Stimulated activated CD4-positive, alpha-beta T cell treated with anti-CD3 and anti-CD28 coated beads, Interleukin-2, amount 100 ng/mL, for 4 hours (primary cell): ENCODE data around the gene SMPD3.
"Not testable (repeated sequence)": the region's sequence is repeated elsewhere in the genome, so short reads cannot be mapped to it uniquely, and the experiment has no call there.

Experiments
- DNase-seq: peaks from one replicate; pipeline ENCODE4 v3.0.0-alpha.2; 2020; ENCODE audit warnings: low read depth

SMPD3 gene

DNA sequence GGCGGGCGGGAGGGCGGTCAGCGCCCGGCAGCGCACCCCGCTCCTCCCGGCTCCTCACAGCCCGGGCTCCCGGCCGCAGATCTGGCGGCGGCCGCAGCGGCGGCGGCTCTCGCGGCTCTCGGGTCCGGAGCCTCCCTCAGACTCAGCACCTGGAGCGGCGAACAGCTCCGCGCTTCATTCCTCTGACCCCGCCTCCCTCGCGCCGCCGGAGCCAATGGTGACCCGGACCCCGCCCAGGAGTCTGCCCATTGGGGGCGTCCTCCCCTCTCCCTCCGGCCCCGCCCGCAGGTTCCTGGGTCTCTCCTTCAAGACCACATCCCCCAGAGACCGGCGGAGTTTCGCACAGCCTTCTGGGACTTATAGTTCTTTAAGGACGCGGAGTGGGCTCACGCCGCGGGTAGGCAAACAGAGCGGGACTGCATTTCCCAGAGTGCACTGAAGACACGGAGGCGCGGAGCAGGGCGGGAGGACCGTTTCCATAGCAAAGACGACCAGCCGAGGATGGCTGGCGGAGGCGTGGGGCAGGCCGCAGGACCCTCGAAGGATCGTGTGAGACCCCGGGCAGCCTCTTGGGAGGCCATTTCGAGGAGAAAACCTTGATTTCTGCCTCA, at the start of gene SMPD3:
SMPD3 (minus strand) TSS at position 149 of the 611 bp plus-strand sequence. CDS start 76,327 bp downstream, outside the sequence.
- DNase-seq, result peak; percentile 97

DNA sequence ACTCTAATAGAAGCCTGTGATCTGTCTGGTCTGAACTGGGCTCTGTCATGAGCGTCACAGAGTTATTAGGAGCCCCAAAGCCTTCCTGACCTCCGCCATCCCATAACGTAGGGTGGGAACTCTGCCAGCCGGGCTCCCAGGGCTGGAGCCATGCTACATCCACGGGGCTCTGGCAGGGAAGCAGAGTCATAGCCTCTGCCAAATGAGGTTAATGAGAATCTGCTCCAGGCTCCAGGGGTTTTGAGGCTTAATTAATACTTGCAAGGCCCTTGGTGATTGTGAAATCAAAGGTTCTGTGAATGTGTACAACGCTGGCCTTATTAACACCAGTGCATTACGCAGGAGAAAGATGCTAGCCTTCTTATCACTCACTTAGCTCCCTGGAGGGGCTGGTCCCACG, 48.4 kb upstream of the SMPD3 start:
- no peak for DNase-seq

DNA sequence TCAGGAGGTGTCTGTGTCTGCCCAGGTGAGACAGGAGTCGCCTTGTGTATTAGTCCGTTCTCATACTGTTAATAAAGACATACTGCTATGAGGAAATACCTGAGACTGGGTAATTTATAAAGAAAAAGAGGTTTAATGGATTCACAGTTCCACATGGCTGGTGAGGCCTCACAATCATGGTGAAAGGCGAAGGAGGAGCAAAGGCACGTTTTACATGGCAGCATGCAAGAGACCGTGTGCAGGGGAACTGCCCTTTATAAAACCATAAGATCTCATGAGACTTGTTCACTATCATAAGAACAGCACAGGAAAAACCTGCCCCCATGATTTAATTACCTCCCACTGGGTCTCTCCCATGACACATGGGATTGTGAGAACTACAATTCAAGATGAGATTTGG, 46.0 kb upstream of the SMPD3 start:
- DNase-seq, result not testable (repeated sequence)

DNA sequence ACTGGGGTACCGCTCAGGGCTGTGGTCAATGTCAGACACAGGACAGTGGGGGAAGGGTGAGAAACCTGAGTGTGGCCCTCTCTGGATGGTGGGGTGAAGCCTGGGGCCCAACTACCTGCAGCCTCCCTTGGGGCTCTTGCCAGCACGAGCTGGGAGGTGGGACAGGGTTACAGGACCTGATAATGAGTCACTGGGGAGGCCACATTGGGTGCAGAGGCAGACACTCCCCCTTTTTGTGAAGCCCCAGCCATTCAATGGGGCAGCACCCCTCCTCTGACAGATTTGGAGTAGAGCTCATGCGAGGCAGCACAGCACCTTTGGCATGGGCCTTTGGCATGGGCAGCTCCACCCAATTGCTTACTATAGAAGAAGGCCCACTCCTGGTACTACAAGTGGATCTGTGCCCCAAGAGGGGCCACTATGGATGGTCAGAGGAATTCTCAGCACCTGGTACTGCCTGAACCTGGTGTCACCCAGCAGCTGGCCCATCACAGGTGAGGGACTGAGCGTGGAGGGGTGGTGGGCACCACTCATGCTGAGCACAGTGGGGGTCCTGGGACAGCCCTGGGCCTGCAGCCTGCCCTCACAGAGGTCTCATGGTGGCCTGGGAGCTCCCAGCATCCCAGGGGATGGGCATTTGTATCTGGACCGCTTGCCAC, 45.2 kb upstream of the SMPD3 start:
- DNase-seq, result no peak

DNA sequence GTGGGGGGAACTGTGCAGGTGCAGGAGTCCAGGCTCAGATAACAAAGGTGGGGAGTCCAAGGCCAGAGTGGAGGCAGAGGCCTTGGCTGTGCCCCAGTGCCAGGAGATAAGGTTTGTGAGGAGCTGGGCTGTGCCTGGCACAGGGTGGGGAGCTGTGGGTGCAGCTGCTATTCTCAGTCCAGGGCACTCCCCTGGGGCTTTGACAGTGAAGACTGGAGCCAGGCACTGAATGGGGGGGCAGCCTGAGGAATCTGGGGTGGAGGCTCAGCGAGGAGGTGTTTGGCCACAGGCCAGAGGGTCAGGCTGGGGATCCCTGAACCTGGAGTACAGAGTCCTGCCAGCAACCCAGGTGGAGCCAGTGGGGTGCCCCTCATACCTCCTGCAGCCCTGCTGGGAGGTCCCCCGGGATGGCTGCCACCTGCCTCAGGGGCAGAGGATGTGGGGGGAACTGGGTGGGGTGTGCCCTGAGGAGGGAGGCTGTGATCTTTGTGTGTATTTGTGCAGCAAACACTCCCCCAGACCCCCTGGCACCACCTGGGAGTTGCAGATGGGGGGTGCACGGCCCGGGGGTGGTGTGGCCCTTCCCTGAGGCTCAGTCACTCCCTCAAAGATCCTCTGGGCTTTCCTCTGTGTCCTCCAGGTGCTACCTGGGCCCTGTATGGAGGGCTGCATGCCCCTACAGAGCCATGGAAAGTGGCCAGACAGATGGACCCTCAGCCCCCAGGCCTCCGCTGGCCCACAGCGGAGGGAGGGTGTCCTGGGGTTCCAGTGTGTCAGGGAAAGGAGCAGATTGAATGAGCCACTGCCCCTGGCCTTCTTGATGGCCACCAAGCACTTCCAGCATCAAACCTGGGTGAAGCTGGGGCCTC, 44.5 kb upstream of the SMPD3 start:
- DNase-seq, result no peak

DNA sequence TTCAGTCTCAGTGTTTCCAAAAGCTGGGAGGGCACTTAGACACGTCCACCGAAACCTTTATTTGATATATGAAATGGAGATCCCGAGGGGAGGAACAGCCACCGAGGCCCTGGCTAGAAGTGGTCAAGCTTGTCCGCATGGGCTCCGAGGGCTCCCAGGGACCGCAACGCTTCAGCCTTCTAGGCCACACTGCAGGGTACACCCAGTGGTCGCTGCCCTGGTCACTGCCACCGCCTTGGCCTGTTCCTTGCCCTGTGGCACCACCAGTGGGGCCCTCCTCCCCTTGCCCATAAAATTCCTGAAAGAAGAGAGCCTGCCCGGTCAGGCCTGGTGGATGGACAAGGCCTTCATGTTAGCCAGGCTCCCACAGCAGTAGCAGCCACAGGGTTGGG, 43.8 kb upstream of the SMPD3 start:
- DNase-seq, result no peak

DNA sequence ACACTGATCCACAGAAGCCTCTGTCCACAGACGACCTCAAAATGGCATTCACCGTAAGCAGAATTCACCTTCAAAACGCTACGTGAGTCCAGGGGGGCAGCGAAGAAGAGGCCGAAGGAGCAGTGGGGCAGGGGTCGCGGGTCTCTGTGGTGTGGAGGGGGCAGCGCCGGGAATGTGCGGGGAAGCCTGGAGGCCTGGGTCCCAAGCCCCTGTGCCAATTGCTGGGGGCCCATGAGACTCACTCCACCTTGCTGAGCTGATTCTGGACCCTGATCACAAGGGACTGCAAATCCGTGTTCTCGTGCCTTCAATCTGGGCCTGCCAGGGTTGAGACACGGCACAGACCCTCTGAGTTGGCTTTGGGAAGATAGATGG, 43.3 kb upstream of the SMPD3 start:
- no peak for DNase-seq

DNA sequence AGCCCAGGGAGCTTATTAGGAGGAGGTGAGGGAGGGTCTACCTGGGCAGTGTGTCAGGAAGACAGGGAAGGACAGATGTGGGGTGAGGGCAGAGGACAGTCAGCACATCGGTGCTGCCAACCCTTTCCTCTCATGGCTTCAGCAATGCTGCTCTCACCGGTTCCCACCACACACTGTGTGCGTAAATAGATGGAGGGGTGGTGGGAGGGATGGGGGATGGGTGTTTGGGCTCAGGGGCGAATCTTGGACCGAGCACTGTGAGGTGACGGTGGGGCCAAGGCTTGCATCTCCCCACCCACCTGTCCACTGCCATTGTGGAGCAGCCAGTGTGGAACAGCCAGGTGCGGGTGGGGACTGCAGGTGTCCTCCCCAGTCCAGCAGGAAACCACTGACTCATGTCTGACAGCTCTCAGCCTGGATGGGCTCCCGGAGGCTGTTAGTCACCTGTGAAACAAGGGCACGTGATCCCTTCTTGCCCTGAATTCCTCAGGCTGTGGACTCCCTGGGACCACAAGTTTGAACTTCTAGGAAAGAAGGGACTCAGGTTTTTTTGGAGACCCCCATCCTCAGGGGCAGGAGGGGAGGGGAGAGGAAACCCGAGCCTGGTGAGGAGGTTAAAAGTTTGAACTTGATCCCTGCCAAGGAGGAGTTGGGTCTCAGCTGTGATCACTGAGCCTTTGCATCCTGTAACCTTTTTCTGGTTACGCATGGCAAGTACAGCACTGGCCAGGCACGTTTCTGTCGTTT, 42.7 kb upstream of the SMPD3 start:
- DNase-seq, result no peak

DNA sequence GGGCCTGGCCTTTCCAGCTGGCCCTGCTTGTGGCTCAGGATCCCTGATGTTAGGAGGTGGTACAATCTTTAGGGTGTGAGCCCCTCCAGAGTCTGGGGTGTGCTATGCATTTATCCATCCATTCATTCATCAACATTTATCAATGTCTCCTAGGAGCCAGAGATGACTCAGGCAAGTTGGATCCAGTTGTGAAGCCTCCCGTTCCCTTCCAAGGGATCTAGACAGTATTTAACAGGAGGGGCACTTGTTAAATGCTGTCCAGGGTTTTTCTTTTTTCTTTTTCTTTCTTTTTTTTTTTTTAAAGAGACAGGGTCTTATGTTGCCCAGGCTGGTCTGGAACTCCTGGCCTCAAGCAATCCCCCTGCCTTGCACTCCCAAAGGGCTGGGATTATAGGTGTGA, 42.0 kb upstream of the SMPD3 start:
- DNase-seq, result no peak

DNA sequence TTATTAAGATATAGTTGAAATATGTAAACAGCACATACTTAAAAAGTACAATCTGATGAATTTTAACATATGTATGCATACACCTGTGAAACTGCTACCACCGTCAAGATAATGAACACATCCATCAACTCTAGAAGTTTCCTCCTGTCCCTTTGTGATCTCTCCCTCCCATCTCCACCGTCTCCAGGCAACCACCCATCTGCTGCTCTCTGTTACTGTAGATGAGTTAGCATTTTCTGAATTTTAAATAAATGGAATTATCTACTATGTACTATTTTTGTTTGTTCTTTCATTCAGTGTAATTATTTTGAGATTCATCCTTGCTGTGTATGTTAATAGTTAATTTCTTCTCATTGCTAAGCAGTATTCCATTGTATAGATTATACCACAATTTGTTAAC, 40.2 kb upstream of the SMPD3 start:
- no peak for DNase-seq

DNA sequence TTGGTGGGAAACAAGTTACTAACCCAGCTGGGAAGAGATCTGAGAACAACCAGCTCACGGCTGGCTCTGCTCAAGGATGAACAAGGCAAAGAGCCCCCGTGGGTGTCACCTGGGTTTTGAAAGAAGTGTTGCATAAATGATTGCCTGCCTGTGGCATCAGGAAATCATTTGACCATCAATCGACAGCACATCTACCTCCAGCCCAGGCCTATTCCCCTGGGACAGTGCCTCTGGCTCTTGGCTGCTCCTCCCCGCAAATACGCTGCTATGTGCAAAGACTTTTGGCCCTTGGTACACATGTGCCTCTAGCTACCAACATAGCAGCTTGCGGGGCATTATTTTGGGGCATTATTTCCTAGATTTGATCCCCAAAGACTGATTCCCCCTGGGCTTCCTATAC, 39.4 kb upstream of the SMPD3 start:
- DNase-seq, result no peak

DNA sequence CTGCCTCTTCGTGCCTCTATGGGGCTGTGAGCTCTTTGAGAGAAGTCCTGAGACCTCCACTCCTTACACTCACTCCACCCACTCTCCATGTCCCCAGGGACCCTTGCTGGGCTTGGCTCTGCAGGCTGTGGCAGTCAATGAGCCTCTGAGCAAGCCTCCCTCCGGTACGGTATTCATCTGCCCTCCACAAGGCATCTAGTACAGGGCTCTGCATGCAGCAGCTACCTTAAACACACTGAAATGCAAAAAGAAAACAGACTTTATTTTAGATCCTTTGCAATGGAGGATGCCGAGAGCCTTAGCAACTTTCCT, 38.9 kb upstream of the SMPD3 start:
- no peak for DNase-seq

DNA sequence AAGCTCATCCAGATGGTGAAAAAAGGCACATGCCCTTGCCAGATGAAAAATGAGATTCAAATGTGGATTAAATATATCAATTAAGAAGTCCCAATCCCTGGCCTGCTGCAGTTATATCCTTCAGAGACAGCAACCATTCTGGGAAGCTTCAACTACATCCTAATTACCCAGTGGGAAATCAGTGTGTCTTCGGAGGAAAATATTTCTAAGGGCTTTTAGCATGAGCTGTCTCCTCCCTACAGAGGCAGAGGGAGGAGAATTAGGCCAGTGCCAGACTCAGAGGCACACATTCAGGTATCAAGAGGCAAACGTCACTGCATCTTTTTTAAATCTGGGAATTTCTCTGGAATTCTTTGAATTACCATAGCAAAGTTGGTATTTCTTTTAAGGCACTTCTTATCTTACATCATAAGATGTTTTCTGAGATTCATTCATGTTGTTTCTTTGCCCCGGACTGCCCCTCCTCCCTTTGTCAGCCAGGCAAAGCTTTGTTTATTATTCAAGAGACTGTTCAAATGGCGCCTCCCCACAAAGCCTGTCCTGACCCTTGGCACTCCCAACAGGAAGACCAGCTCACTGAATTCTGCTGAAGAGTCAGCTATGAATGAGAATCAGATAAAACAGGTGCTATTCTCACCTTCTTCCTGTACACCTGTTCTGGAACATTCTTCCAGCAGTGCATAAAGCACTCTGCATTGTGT, 38.3 kb upstream of the SMPD3 start:
- DNase-seq, result no peak

DNA sequence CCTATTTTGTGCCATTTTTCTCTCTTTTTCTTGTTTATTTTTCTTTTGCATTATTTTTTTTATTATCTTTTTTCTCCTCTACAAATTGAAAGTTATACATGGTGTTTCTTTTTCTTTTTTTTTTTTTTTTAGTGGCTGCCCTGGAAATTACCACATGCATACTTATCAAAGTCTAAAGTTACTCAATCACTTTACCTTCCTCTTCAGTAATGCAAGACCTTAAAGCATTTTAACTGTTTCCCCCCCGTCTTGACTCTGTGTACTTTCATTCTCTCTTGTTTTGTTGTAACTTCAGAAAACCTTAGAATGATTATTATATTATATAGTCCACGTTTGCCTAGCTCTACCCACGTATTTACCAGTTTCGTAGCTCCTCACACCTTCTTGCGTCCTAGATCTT, 33.3 kb upstream of the SMPD3 start:
- DNase-seq, result no peak

DNA sequence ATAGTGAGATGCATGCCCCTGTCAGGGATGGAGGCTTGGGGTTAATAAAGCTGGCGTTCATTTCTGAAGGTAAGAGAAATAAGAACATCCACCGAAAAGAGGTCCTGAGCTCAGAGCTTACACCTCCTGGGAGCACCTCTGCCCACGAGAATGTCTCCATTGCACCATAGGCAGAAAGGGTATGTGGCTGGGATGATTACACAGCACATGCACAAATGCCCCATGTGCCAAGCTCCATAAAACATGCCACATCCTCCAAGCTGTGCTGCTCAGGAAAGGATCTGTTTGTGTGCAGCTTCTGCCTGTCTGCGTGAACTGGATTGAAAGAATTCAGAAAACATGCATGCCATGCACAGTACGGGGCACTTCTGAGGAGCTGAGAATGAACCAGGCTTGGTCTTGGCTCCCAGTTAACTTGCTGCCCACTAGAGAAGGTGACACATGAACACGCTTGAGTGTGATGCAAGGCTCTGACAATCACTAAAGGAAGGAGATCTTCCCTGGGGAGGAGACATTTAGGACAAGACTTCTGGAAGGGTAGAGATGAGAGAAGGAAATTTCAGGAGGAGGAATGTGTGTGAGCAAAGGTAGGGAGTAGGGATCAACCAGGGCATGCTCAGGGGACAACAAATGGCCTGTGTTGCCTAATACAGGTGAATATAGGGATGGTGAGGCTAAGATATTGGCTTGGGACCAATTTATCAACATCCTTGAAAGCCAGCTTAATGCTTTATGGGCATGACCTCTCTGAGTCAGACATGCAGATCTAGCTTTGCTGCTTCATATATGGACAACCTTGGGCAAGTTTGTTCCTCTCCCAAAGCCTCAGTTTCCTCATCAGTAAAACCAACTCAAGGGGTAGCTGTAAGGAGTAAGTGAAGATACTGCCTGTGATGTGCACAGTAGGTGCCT, 32.0 kb upstream of the SMPD3 start:
- no peak for DNase-seq

DNA sequence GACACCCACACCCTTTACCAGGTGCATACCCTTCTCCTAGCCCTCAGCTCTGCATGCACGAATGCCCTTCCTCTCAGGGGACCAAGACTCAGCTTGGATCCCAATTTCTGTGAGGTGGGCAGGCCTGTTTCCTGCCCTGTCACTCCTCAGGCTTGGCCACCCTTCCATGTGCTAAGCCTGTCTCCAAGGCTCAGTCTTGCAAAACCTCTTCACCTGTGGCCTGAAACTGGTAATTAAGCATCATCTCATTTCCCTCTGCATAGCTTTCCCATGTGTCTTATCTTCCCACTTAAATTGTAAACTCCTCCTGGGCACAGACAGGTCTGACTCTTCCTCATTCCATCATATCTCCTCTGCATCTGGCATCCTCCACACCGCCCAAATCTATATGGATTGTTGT, 31.0 kb upstream of the SMPD3 start:
- DNase-seq, result no peak

DNA sequence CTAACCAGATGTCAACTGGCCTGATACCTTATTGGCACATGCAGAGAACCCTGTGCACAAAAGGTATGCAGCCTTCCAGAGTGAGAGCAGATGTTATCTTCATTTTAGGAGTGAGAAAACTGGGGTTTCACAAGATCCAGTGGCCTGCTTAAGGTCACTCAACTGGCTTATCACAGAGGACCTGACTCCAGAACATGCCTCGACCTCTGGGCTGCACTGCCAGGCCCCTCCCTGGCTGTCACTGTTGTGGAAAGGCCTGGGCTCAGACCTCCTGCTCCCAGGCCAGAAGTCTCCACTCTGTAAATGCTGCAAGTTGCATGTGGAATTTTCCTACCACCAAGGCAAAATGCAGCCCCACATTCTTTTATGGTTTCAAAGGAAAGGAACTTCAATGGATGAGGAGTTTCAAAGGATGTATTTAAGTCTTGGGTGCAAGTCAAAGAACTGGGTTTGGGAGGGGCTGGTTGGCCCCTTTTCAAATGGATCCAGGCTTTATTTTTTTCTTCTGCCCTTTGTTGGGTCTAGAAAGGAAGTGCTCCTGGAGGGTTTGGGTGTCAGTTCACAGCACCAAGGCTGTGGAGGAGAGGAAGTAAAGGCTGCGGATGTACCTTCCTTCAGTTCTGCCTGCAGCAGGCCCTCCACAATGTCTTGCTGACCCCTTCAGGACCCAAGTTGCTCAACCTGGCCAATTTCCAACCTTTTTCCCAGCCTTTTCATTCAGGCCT, 30.4 kb upstream of the SMPD3 start:
- no peak for DNase-seq

DNA sequence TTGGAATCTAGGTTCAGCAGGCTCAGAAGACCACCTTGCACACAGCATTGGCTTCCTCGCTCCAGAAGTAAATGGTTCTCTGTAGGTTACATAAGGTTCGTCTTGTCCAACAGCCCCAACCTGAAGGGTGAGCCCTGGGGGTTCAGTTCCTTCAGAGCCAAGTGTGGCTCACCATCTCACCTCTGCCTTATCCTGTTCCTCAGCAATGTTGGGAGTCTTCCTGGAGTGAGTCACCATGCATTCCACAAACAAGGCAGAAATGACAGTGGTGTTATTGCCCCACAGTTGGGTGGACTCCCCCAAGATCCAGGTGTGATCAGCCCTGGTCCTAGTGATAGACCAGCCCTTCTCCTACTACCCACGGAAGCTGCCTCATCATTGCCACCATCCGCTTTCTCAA, 26.8 kb upstream of the SMPD3 start:
- no peak for DNase-seq

DNA sequence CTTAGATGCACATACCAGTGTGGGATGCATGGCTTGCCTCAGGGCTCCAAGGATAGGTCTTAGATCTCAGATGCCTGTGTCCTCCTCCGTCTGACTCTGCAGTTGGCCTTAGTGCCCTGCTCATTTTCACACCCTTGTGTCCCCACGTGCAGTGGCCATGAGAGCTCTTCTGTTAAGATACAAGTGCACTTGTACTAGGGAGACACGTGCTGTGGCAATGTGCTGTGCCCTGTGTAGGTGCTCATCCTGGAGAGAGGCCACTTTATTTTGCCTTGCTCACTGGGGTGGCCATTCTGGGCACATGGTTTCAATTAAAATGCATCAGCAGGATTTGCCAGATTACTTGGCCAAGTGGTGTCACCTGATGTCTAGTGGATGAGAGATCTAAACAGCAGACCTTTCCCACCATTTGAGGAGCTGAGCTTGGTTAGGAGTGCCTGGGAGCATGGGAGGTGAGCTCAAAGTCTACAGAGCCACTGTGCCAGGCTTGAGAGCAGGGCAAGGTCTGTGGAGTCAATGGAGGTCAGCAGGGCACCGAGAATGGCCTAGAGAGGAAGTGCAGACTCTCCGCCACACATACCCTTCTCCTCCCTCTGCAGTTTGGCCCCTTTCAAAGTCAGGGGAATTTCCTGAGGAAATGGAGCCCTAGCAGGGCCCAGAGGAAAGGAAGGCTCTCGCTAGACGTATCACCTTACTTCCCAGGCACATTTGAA, 25.2 kb upstream of the SMPD3 start:
- no peak for DNase-seq

DNA sequence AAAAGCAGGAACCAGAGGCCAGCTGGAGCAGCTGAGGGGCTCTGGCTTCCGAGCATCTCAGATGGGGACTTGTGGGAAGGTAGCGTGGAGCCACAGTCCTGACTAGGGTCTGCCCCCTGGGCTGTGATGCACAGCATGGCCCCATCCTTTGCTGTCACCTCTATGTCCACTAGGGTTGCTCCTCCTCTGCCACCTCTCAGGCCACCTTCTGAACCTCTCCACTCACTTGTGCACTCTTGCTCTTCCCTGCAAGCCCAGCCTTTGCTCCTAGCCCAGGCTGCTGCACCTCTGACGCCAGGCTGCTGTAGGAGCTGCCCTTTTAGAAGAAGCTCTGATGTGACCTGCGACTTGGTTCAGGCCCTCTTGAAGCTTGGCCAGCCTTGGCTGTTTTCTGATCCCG, 24.3 kb upstream of the SMPD3 start:
- DNase-seq, result no peak
